ENCODE measurements around the gene AADAC. TPM values are rescaled to one million over a fixed set of nuclear protein-coding genes. Genes with fewer than 3 reads are reported as not detected.
"Not testable (repeated sequence)": the region's sequence is repeated elsewhere in the genome, so short reads cannot be mapped to it uniquely, and the experiment has no call there.

AADAC gene
- total RNA-seq, 3 donors from 2014 or later = 4.5 TPM; not detected in 2

DNA sequence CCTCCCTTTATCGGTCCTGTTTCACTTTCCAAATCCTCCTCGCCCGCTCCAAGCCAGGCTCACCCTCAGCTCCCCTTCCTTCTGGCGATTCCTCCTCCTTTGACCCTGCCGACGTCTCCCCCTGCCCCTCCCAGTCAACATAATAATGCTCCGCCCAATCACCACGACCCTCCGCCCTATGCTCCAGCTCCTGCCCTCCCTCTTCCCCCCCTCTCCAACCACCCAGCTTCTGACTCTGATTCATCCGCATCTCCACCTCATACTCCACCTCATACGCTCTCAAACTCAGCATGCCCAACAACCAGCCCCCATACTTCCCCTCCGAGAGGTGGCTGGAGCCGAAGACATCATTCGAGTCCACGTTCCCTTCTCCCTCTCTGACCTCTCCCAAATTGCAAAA lies 7.1 kb upstream of the AADAC start:
- Histone ChIP-seq H3K27me3 (no peaks in the 10 kb centered on the region), H3K4me1 (no peaks in the 10 kb centered on the region), H3K36me3 (no peaks in the 10 kb centered on the region), H3K4me3 (no peak overlapping the region), H3K9me3 (peaks cover 7 to 9% of the 10 kb centered on the region in 2 donors), H3K27ac (no peak overlapping the region)
- TF ChIP-seq, protein P1, sequence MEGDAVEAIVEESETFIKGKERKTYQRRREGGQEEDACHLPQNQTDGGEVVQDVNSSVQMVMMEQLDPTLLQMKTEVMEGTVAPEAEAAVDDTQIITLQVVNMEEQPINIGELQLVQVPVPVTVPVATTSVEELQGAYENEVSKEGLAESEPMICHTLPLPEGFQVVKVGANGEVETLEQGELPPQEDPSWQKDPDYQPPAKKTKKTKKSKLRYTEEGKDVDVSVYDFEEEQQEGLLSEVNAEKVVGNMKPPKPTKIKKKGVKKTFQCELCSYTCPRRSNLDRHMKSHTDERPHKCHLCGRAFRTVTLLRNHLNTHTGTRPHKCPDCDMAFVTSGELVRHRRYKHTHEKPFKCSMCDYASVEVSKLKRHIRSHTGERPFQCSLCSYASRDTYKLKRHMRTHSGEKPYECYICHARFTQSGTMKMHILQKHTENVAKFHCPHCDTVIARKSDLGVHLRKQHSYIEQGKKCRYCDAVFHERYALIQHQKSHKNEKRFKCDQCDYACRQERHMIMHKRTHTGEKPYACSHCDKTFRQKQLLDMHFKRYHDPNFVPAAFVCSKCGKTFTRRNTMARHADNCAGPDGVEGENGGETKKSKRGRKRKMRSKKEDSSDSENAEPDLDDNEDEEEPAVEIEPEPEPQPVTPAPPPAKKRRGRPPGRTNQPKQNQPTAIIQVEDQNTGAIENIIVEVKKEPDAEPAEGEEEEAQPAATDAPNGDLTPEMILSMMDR (IDR thresholded peaks at IDR 0.05) = no peak
- TF ChIP-seq POLR2AphosphoS5 (IDR thresholded peaks at IDR 0.05) (no peak), POLR2A (IDR thresholded peaks at IDR 0.05) (no peak)
- DNase-seq (ENCODE audit: low spot score in 2 of 2) = no peak
- intact Hi-C loops (cut with DNase I; ENCODE audit: low total_unique reads) = no loop called here

DNA sequence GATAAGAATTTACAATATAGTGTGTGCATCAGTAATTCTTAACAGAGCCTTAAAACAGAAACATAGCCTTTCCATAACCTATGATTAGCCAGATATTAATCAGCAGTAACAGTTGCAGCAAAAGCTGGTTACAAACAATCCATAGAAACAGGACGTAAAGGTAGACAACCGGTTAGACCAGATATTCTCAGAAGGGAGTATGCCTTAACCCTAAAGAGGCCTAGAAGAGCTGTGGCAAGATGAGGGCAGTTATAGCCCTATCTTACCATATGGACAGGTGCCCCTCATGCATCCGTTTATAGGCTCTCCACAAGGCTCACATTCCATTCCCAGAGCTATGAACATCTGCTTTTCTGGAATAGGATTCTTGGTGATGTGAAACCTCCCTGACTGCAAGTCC lies 5.0 kb upstream of the AADAC start:
- H3K9me3 ChIP-seq; H3K27me3 ChIP-seq; H3K36me3 ChIP-seq; DNase-seq (ENCODE audit: low spot score in 2 of 2); H3K4me1 ChIP-seq; H3K4me3 ChIP-seq; H3K27ac ChIP-seq; intact Hi-C loops (cut with DNase I; ENCODE audit: low total_unique reads): not testable (repeated sequence)

DNA sequence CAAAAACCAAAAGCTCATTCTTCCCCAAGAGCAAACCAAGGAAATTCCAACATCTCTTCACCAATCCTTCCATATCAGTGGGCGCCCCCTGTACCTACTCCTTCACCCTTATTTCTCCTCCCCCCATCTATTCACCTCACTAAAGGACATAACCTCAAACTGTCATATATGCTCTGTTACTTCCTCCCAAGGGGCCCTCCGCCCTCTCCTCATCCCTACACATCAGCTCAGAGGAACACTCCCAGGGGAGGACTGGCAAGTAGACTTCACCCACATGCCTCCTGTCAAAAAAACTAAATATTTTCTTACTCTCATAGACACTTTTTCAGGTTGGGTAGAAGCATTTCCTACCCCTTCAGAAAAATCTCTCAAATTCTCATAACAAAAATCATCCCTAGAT lies 2.4 kb upstream of the AADAC start:
- TF ChIP-seq, protein P1 (IDR thresholded peaks at IDR 0.05) = no peak
- TF ChIP-seq POLR2A (IDR thresholded peaks at IDR 0.05) (no peak), POLR2AphosphoS5 (IDR thresholded peaks at IDR 0.05) (no peak)
- no peaks in the 10 kb centered on the region for H3K4me1 ChIP-seq
- no peak for DNase-seq (ENCODE audit: low spot score in 2 of 2)
- intact Hi-C loops (cut with DNase I; ENCODE audit: low total_unique reads) = no loop called here
- no peaks in the 10 kb centered on the region for H3K27me3 ChIP-seq
- no peaks in the 10 kb centered on the region for H3K36me3 ChIP-seq
- H3K9me3 ChIP-seq = peaks cover 7 to 9% of the 10 kb centered on the region in 2 donors
- H3K27ac ChIP-seq = no peak overlapping the region
- no peak overlapping the region for H3K4me3 ChIP-seq

GRCh38 chr3:151814588-151814987 lies 672 bp downstream of the AADAC start:
- H3K4me3 ChIP-seq = no peak overlapping the region
- DNase-seq (ENCODE audit: low spot score in 2 of 2) = no peak
- peaks cover under 1% of the 10 kb centered on the region in 2 donors for H3K9me3 ChIP-seq
- intact Hi-C loops (cut with DNase I; ENCODE audit: low total_unique reads) = no loop called here
- H3K27ac ChIP-seq = no peak overlapping the region
- TF ChIP-seq POLR2A (IDR thresholded peaks at IDR 0.05) = no peak
- H3K4me1 ChIP-seq = no peaks in the 10 kb centered on the region
- no peaks in the 10 kb centered on the region for H3K27me3 ChIP-seq
- no peaks in the 10 kb centered on the region for H3K36me3 ChIP-seq

DNA sequence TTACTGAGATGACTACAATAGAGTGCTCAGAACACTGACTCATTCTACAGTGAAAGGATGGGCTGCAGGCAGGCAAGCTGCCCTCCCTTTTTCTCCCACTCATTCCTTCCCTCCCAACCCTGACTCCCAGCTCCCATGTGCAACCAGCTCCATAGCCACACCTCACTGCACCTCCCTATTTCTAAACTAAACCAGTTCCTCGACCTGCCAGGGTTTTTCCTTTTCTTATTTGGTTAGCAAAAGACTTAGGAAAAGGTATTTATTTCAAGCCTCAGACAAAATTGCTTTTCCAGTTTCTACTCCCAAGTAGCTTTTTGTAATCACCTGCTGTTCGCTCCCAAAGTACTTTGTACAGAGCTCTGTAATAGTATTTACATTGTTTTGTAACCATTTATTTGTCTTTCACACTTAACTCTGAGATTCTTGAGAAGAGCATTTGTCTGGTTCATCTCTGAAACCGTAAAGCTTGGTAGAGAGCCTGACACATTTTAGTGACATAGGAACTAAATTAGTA lies 2.2 kb downstream of the AADAC start:
- no peak overlapping the region for H3K4me3 ChIP-seq
- H3K36me3 ChIP-seq = no peaks in the 10 kb centered on the region
- no peaks in the 10 kb centered on the region for H3K4me1 ChIP-seq
- TF ChIP-seq, protein P1 (IDR thresholded peaks at IDR 0.05) = no peak
- TF ChIP-seq POLR2AphosphoS5 (IDR thresholded peaks at IDR 0.05) (no peak), POLR2A (IDR thresholded peaks at IDR 0.05) (no peak)
- no peak for DNase-seq (ENCODE audit: low spot score in 2 of 2)
- H3K27ac ChIP-seq = no peak overlapping the region
- no peaks in the 10 kb centered on the region for H3K9me3 ChIP-seq
- no peaks in the 10 kb centered on the region for H3K27me3 ChIP-seq
- intact Hi-C loops (cut with DNase I; ENCODE audit: low total_unique reads) = no loop called here

DNA sequence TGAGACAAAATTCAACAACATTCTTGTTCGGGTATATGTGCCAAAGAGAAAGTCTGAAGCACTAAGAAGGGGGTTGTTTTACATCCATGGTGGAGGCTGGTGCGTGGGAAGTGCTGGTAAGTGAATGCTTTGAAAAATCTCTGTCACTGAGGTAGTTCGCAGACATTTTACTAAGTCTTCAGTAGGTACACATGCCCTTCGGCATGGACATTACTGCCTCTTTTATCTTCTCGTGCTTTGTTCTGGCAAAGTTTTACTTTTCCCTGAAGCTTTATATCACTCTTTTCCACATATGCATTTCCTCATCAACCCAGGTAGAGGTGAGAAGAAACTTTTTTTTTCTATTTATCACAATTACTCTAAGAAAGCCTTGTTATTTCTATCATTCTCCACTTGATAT lies 3.6 kb downstream of the AADAC start:
- no peak overlapping the region for H3K27ac ChIP-seq
- intact Hi-C loops (cut with DNase I; ENCODE audit: low total_unique reads) = no loop called here

More for the DNA sequence above, 3.6 kb downstream of the AADAC start:
- no peaks in the 10 kb centered on the region for H3K4me1 ChIP-seq
- H3K27me3 ChIP-seq = no peaks in the 10 kb centered on the region
- no peaks in the 10 kb centered on the region for H3K9me3 ChIP-seq
- no peak for DNase-seq (ENCODE audit: low spot score in 2 of 2)
- no peak overlapping the region for H3K4me3 ChIP-seq
- TF ChIP-seq, protein P1 (IDR thresholded peaks at IDR 0.05) = no peak
- TF ChIP-seq POLR2A (IDR thresholded peaks at IDR 0.05) = no peak
- no peak for TF ChIP-seq POLR2AphosphoS5 (IDR thresholded peaks at IDR 0.05)
- H3K36me3 ChIP-seq = no peaks in the 10 kb centered on the region
